OCI-M1 (cell line): Measurements from ENCODE around the gene NOSIP.

ENCODE experiments used
- DNase-seq: peaks from one replicate; lab custom pipeline; 2025; lab: John Stamatoyannopoulos, UW

Gene NOSIP

GRCh38 chr19:49506575-49507105 lies 73.7 kb downstream of the NOSIP start:
- peak; percentile 91 for DNase-seq
